GM18951 (cell line): ENCODE data around the gene OR2V2.

Source experiments
- POLR2A ChIP-seq: IDR thresholded peaks from 4 replicates; pipeline ENCODE4 v1.6.1; 2011; ENCODE audit warnings: mild to moderate bottlenecking; ENCODE audit not compliant: insufficient read length, insufficient read depth; ENCODE audit errors: extremely low read depth
- in situ Hi-C: fragments of 300-500 bp; cut with MboI; formaldehyde crosslinking; loops from one replicate; pipeline ENCODE4 v1.12.0; 2022; ENCODE audit warnings: low sequenced_read_pairs, mixed read lengths, inconsistent platforms; ENCODE audit not compliant: unreplicated experiment

The OR2V2 gene

GRCh38 chr5:181199881-181200638 is 52.7 kb downstream of the OR2V2 start:
- no peak for TF ChIP-seq POLR2A
- in situ Hi-C loops, result no loop called here

GRCh38 chr5:181200816-181201215 is 53.4 kb downstream of the OR2V2 start:
- TF ChIP-seq POLR2A, result no peak
- in situ Hi-C loops, result no loop called here

- in situ Hi-C loops, result no loop called here
These were observed 55.8 kb downstream of the OR2V2 start for GRCh38 chr5:181203093-181203711.

GRCh38 chr5:181203777-181204112 is 56.4 kb downstream of the OR2V2 start:
- no peak for TF ChIP-seq POLR2A
- in situ Hi-C loops, result no loop called here

More at GRCh38 chr5:181203093-181203711, 55.8 kb downstream of the OR2V2 start:
- TF ChIP-seq POLR2A, result no peak

GRCh38 chr5:181204113-181204825 is 56.9 kb downstream of the OR2V2 start:
- in situ Hi-C loops, result no loop called here
- TF ChIP-seq POLR2A, result no peak

- in situ Hi-C loops, result no loop called here
These were observed 57.7 kb downstream of the OR2V2 start, which contains the start of gene TRIM7 for GRCh38 chr5:181204826-181205760. Gene TRIM7, minus strand, starts transcription at chr5:181205196. Its CDS starts 86 bp downstream, at chr5:181205110.

GRCh38 chr5:181205761-181206649 is 58.6 kb downstream of the OR2V2 start:
- in situ Hi-C loops, result no loop called here
- no peak for TF ChIP-seq POLR2A

More at GRCh38 chr5:181204826-181205760, 57.7 kb downstream of the OR2V2 start, which contains the start of gene TRIM7:
- TF ChIP-seq POLR2A, result no peak

GRCh38 chr5:181207214-181207959 is 60.0 kb downstream of the OR2V2 start:
- in situ Hi-C loops, result no loop called here
- no peak for TF ChIP-seq POLR2A

- in situ Hi-C loops, result no loop called here
- no peak for TF ChIP-seq POLR2A
These were observed 60.5 kb downstream of the OR2V2 start for GRCh38 chr5:181207960-181208253.
